Fibroblast of villous mesenchyme (primary cell): ENCODE measurements around the gene GALNT5. TPM values are rescaled to one million over a fixed set of nuclear protein-coding genes. Genes with fewer than 3 reads are reported as not detected.

Experiments
- DNase-seq: peaks from one replicate; pipeline ENCODE4 v3.0.0-alpha.2; 2010; ENCODE audit warnings: low read depth
- H3K4me3 ChIP-seq: 2 replicates; pipeline ENCODE4 v1.5.1; 2011; ENCODE audit warnings: low read depth, mild to moderate bottlenecking, low read length
- total RNA-seq: library from RNA; depleted of rRNA; stranded (reverse); fragments of >200 nt; gene quantifications from 2 replicates; pipeline ENCODE4 v1.2.3, GENCODE V29; 2012
- TF ChIP-seq, protein P1 (sequence below): IDR thresholded peaks from 2 replicates; pipeline ENCODE4 v1.5.1; 2012; ENCODE audit warnings: low read depth, mild to moderate bottlenecking, low read length; ENCODE audit not compliant: insufficient read depth

GALNT5 gene
- total RNA-seq, 1 donor: 17.3 TPM

DNA sequence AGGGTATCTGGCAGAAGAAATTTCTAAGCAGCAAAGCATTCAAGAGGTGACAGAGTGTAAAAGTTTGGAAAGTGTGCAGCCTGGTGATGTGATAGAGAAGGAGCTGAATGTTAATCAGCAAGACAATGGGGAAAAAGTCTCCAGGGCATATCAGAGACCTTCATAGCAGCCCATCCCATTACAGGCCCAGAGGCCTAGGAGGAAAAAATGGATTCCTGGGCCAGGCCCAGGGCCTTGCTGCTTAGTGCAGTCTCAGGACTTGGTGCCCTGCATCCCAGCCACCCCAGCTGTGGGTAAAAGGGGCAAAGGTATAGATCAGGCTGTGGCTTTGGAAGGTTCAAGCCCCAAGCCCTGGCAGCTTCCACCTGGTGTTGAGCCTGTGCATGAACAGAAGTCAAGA is 104.0 kb downstream of the GALNT5 start:
- H3K4me3 ChIP-seq: no peak overlapping the region
- DNase-seq: no peak
- TF ChIP-seq, protein P1, sequence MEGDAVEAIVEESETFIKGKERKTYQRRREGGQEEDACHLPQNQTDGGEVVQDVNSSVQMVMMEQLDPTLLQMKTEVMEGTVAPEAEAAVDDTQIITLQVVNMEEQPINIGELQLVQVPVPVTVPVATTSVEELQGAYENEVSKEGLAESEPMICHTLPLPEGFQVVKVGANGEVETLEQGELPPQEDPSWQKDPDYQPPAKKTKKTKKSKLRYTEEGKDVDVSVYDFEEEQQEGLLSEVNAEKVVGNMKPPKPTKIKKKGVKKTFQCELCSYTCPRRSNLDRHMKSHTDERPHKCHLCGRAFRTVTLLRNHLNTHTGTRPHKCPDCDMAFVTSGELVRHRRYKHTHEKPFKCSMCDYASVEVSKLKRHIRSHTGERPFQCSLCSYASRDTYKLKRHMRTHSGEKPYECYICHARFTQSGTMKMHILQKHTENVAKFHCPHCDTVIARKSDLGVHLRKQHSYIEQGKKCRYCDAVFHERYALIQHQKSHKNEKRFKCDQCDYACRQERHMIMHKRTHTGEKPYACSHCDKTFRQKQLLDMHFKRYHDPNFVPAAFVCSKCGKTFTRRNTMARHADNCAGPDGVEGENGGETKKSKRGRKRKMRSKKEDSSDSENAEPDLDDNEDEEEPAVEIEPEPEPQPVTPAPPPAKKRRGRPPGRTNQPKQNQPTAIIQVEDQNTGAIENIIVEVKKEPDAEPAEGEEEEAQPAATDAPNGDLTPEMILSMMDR: no peak

DNA sequence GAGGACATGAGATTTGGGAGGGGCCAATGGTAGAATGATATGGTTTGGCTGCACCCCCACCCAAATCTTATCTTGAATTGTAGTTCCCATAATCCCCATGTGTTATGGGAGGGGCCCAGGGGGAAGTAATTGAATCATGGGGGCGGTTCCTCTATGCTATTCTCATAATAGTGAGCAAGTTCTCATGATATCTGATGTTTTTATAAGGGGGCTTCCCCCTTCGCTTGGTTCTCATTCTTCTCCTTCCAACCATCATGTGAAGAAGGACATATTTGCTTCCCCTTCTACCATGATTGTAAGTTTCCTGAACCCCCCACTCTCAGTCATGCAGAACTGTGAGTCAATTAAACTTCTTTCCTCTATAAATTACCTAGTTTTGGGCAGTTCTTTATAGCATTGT is 105.1 kb downstream of the GALNT5 start:
- H3K4me3 ChIP-seq: no peak overlapping the region
- TF ChIP-seq, protein P1: no peak
- DNase-seq: no peak

DNA sequence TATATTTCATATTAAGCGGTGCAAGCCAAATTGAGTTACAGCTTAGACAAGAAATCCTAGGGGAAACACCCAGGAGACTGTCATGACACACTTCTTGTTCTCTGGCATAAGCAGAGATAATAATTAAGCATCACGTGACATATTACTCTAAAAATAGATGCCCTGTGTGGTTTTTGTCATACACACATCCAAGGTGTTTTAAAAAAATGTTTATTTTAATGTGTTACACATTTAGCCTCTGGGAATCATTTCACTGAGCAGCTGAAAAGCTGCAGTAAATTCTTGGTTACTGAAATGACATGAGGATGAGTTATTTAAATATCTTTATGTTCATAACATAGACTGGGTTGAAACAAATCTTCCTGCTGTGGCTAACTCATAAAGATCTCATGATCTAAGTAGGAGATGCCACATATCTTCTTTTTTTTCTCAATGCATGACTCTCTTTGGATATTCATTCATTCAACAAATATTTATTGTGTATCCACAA is 106.2 kb downstream of the GALNT5 start:
- no peak overlapping the region for H3K4me3 ChIP-seq
- peak; percentile 9 for DNase-seq
- TF ChIP-seq, protein P1: no peak

Other genes starting within 250 kb of the GALNT5 start
- gene ERMN, start 68.1 kb downstream of the GALNT5 start, total RNA-seq: not detected in 2 replicates
- gene CYTIP, start 186.4 kb downstream of the GALNT5 start, total RNA-seq: under 0.01 and 0.43 TPM in 2 replicates